HepG2 (cell line): ENCODE measurements around the gene DNAJB2. TPM values are rescaled to one million over a fixed set of nuclear protein-coding genes. Genes with fewer than 3 reads are reported as not detected.

Source experiments
- CENPX ChIP-seq: sonication (generic); formaldehyde crosslinking; IDR thresholded peaks from 2 replicates; pipeline ENCODE4 v1.9.0; 2021; ENCODE audit warnings: mild to moderate bottlenecking, missing genetic modification reagents, moderate library complexity
- JARID2 ChIP-seq: sonication (generic); formaldehyde crosslinking; IDR thresholded peaks from 2 replicates; pipeline ENCODE4 v1.8.1; 2023; ENCODE audit warnings: missing genetic modification reagents, inconsistent platforms; ENCODE audit not compliant: insufficient replicate concordance
- KDM5A ChIP-seq: fragments of 200-600 bp; sonication (generic); IDR thresholded peaks from 2 replicates; pipeline ENCODE4 v1.7.0; 2018; ENCODE audit warnings: antibody characterized with exemption, mild to moderate bottlenecking, low read length, borderline replicate concordance
- MTF1 ChIP-seq: sonication (generic); formaldehyde crosslinking; IDR thresholded peaks from 2 replicates; pipeline ENCODE4 v1.5.0; 2020; ENCODE audit warnings: missing genetic modification reagents
- NBN ChIP-seq: fragments of 450-650 bp; conservative IDR thresholded peaks from 2 replicates; pipeline ENCODE4 v1.6.1; 2017
- NPAS2 ChIP-seq: sonication (generic); formaldehyde crosslinking; IDR thresholded peaks from 2 replicates; pipeline ENCODE4 v1.8.0; 2022; ENCODE audit warnings: mild to moderate bottlenecking, missing genetic modification reagents, borderline replicate concordance
- PRPF4 ChIP-seq: fragments of 200-400 bp; formaldehyde crosslinking; IDR thresholded peaks from 2 replicates; pipeline ENCODE4 v1.6.1; 2016; ENCODE audit warnings: low read length, low read depth; ENCODE audit not compliant: poor library complexity, severe bottlenecking
- RCOR2 ChIP-seq: IDR thresholded peaks from 2 replicates; pipeline ENCODE4 v1.6.1; 2016; ENCODE audit warnings: missing biosample characterization, missing genetic modification reagents
- SP4 ChIP-seq: sonication (generic); formaldehyde crosslinking; IDR thresholded peaks from 2 replicates; pipeline ENCODE4 v1.8.1; 2023; ENCODE audit warnings: mild to moderate bottlenecking, missing genetic modification reagents
- TAF15 ChIP-seq: fragments of 200-400 bp; formaldehyde crosslinking; IDR thresholded peaks from one replicate; pipeline ENCODE4 v1.6.1; 2018; ENCODE audit warnings: mild to moderate bottlenecking, low read depth, low read length; ENCODE audit not compliant: poor library complexity, severe bottlenecking
- TCF7 ChIP-seq: sonication (generic); IDR thresholded peaks from 2 replicates; pipeline ENCODE4 v1.6.1; 2016; ENCODE audit warnings: antibody characterized with exemption, low read depth
- TOPORS ChIP-seq: sonication (generic); formaldehyde crosslinking; IDR thresholded peaks from 2 replicates; pipeline ENCODE4 v1.8.0; 2023; ENCODE audit warnings: mild to moderate bottlenecking, missing genetic modification reagents
- ZBTB1 ChIP-seq: sonication (generic); formaldehyde crosslinking; IDR thresholded peaks from 2 replicates; pipeline ENCODE4 v1.4.0; 2020; ENCODE audit warnings: missing genetic modification reagents, borderline replicate concordance
- ZBTB26 ChIP-seq: IDR thresholded peaks from 2 replicates; pipeline ENCODE4 v1.6.1; 2016; ENCODE audit warnings: missing compliant biosample characterization, missing genetic modification reagents, borderline replicate concordance
- ZKSCAN1 ChIP-seq: fragments of 150-350 bp; IDR thresholded peaks from 2 replicates; pipeline ENCODE4 v1.6.1; 2014; ENCODE audit warnings: low read length
- ZNF121 ChIP-seq: sonication (generic); formaldehyde crosslinking; IDR thresholded peaks from 2 replicates; pipeline ENCODE4 v1.5.0; 2020; ENCODE audit warnings: mild to moderate bottlenecking, missing genetic modification reagents
- ZNF33A ChIP-seq: sonication (generic); formaldehyde crosslinking; IDR thresholded peaks from 2 replicates; pipeline ENCODE4 v1.5.1; 2020; ENCODE audit warnings: missing genetic modification reagents, mild to moderate bottlenecking, moderate library complexity, borderline replicate concordance
- ZNF33B ChIP-seq: sonication (generic); formaldehyde crosslinking; IDR thresholded peaks from 2 replicates; pipeline ENCODE4 v1.5.1; 2020; ENCODE audit warnings: mild to moderate bottlenecking, missing genetic modification reagents
- ZNF800 ChIP-seq: sonication (generic); formaldehyde crosslinking; IDR thresholded peaks from 2 replicates; pipeline ENCODE4 v1.4.0; 2020; ENCODE audit warnings: missing genetic modification reagents
- polyA plus RNA-seq, 8 experiments: library from polyadenylated mRNA; depleted of rRNA in 3 of 8; stranded (reverse) in 7 of 8; unstranded in 1 of 8; fragments of >200 nt; fragmentation: Illumina TruSeq in 4 of 8; extraction: Trizol in 4 of 8; gene quantifications; 2 replicates each; pipeline versions ENCODE4 v1.2.1 to v1.2.3, GENCODE V29; 2011 to 2016; ENCODE audit warnings: low read depth in 4 of 8, missing spikeins in 1 of 8, mixed read lengths in 1 of 8; ENCODE audit not compliant: insufficient read depth in 1 of 8
- total RNA-seq, 5 experiments: library from RNA; depleted of rRNA; stranded (reverse); fragments of >200 nt; fragmentation: Illumina TruSeq; extraction: Trizol; gene quantifications; 2 replicates each; pipeline ENCODE4 v1.2.3, GENCODE V29; 2016; ENCODE audit warnings: low read depth in 1 of 5
- TF ChIP-seq, protein P1 (sequence below): sonication (generic); formaldehyde crosslinking; IDR thresholded peaks from 2 replicates; pipeline ENCODE4 v1.4.0; 2020; ENCODE audit warnings: mild to moderate bottlenecking, low read depth, missing genetic modification reagents
- TF ChIP-seq, protein P2 (sequence below): IDR thresholded peaks from 2 replicates; pipeline ENCODE4 v1.6.1; 2016; ENCODE audit warnings: mild to moderate bottlenecking, missing biosample characterization, missing genetic modification reagents
- TF ChIP-seq, protein P3 (sequence below): sonication (generic); formaldehyde crosslinking; IDR thresholded peaks from 2 replicates; pipeline ENCODE4 v1.4.0; 2020; ENCODE audit warnings: mild to moderate bottlenecking, low read depth, missing genetic modification reagents

The DNAJB2 gene
- total and polyA plus RNA-seq, 2 of the 13 experiments (the other 11 are each of a cell fraction or from before 2014, with no cell fraction given) = 21.3 to 31.1 TPM

- TF ChIP-seq ZBTB26 (0 out of 2 replicates have a peak, but pooled peaks have one; percentile 23), ZKSCAN1 (no peak), SP4 (CRISPR knock-in tag) (no peak), ZNF121 (CRISPR knock-in tag) (no peak), CENPX (CRISPR knock-in tag) (no peak), JARID2 (CRISPR knock-in tag) (peak; percentile 58), PRPF4 (no peak), MTF1 (CRISPR knock-in tag) (no peak), NPAS2 (CRISPR knock-in tag) (no peak), ZNF800 (CRISPR knock-in tag) (0 out of 2 replicates have a peak, but pooled peaks have one; percentile 10), ZBTB1 (CRISPR knock-in tag) (no peak), TOPORS (CRISPR knock-in tag) (0 out of 2 replicates have a peak, but pooled peaks have one; percentile 23), TCF7 (no peak), ZNF33A (CRISPR knock-in tag) (no peak), TAF15 (no peak), ZNF33B (CRISPR knock-in tag) (0 out of 2 replicates have a peak, but pooled peaks have one; percentile 14), RCOR2 (CRISPR knock-in tag) (no peak), NBN (no peak), KDM5A (0 out of 2 replicates have a peak, but pooled peaks have one; percentile 49)
- TF ChIP-seq, protein P1, sequence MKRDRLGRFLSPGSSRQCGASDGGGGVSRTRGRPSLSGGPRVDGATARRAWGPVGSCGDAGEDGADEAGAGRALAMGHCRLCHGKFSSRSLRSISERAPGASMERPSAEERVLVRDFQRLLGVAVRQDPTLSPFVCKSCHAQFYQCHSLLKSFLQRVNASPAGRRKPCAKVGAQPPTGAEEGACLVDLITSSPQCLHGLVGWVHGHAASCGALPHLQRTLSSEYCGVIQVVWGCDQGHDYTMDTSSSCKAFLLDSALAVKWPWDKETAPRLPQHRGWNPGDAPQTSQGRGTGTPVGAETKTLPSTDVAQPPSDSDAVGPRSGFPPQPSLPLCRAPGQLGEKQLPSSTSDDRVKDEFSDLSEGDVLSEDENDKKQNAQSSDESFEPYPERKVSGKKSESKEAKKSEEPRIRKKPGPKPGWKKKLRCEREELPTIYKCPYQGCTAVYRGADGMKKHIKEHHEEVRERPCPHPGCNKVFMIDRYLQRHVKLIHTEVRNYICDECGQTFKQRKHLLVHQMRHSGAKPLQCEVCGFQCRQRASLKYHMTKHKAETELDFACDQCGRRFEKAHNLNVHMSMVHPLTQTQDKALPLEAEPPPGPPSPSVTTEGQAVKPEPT (CRISPR knock-in tag) = no peak
- TF ChIP-seq, protein P2, sequence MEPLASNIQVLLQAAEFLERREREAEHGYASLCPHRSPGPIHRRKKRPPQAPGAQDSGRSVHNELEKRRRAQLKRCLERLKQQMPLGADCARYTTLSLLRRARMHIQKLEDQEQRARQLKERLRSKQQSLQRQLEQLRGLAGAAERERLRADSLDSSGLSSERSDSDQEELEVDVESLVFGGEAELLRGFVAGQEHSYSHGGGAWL (CRISPR knock-in tag) = no peak
- TF ChIP-seq, protein P3, sequence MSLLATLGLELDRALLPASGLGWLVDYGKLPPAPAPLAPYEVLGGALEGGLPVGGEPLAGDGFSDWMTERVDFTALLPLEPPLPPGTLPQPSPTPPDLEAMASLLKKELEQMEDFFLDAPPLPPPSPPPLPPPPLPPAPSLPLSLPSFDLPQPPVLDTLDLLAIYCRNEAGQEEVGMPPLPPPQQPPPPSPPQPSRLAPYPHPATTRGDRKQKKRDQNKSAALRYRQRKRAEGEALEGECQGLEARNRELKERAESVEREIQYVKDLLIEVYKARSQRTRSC = no peak
Measured at GRCh38 chr2:219248845-219249202, 30.3 kb upstream of the DNAJB2 start (continued).
